GM18508 (cell line): ENCODE results near the gene CACHD1.

Experiments
- ATAC-seq: cut with Tn5 transposase; IDR thresholded peaks from one replicate; pipeline ENCODE4 v1.9.1; 2021; ENCODE audit warnings: moderate number of reproducible peaks; ENCODE audit not compliant: insufficient read depth, unreplicated experiment

Gene CACHD1

DNA sequence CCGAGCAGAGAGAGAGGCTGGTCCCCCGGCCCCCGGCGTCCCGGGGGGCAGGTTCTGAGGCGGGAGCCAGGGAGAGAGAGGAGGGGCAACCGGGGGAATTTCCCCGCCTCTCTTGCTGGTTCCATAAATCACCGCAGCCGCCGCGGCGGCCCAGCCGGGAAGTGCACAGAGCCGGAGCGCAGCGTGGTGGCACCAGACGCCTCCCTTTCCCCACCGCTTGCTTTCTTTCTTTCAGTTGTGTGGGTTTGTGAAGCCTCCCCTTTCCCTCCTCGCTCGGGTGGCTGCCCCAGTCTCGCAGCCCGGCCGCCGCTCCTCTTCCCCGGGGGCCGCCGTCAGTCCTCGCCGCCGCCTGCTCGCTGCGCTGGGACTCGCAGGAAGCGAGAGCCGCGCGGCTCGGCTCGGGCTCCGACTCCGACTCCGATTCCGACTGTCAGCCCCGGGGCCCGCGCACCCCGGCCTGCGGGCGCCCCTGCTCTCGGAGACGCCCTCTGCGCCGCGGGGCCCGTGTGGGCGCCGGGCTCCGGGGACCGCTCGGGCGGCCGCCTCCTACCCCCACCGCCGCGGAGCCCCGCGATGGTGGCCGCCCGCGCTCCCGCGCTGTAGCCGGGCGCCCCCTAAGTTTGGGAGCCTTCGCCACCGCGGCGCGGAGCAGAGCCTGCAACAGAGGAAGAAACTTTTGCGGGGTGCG lies at the start of gene CACHD1:
TSS of gene CACHD1 (plus strand) at position 153 of the 688 bp plus-strand sequence. CDS start 616 bp downstream, outside the sequence.
- ATAC-seq, result peak; percentile 48

GRCh38 chr1:64421377-64421776 lies 48.6 kb upstream of the CACHD1 start:
- no peak for ATAC-seq

- no peak for ATAC-seq
Measured at GRCh38 chr1:64423526-64423925, 46.4 kb upstream of the CACHD1 start.

DNA sequence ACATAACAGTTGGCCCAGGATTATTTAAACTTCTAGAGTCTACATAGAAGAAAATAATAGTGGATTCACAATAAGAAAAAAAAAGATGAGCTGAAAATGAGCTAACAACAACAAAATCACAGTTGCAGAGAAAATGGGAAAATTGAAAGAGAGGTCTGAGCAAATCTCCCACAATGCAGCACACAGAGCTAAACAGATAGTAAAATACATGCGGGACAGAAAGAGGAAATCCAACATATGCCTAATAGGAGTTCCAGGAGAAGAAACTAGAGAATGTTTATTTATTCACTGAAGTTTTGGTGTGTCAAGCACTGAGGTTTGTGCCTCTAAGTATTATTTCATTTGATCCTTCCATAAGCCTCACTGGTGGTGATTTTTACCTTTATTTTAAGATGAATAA lies 45.5 kb upstream of the CACHD1 start:
- ATAC-seq, result no peak

- no peak for ATAC-seq
Measured at GRCh38 chr1:64425521-64425920, 44.4 kb upstream of the CACHD1 start.

DNA sequence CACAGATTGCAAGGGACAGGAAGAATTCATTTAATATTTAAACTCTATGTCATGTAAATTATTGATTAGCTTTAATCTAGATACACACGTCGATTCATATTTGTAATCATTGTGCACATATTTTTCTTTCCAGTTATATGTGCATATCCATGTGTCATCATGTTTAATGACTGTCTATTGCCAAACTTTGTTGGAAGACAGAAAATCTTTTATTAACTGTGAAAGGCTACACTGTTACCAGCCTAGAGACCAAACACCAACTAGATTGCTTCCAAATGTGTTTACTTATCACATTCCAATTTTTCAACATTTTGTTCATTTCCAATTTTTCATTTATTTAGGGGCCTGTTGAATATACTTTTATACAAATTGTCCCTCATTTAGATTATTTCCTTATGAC lies 43.2 kb upstream of the CACHD1 start:
- no peak for ATAC-seq

DNA sequence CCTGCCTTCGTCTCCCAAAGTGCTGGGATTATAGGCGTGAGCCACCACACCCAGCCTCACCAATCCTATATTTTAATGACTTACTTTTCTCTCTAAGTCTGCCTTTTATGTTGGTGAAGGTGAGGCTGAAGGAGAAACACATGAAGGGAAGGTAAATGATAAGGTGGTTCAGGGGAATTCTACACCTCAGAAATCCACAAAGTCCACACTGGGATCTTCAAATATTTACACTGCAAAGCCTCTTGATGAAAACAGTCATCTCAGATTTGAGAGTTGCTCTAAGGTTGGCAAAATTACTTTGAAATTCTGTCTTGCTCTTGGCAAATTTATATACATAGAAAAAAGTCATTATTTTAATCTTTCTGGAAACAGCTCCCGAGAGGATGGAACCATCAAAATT lies 42.0 kb upstream of the CACHD1 start:
- no peak for ATAC-seq

GRCh38 chr1:64433308-64433707 lies 36.6 kb upstream of the CACHD1 start:
- ATAC-seq, result no peak

DNA sequence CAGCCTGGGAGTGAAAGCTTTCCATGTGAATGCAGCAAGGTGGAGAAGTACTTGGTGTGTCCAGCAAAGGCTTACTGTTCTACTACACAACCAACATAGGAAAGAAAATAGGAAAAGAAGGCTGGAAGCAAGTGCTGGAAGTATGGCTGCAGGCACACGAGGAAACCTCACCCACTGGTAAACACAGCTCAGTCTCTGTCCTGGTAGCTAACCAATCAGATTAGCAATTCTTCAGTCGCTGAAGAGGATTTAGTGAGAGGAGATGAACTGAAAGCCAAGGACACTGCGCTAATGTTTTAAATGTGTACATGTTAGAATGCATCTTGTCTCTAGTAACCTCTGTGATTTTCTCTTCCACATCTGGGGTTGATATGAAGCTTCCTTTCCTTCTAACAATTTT lies 36.2 kb upstream of the CACHD1 start:
- no peak for ATAC-seq

GRCh38 chr1:64435000-64435399 lies 34.9 kb upstream of the CACHD1 start:
- ATAC-seq, result no peak

DNA sequence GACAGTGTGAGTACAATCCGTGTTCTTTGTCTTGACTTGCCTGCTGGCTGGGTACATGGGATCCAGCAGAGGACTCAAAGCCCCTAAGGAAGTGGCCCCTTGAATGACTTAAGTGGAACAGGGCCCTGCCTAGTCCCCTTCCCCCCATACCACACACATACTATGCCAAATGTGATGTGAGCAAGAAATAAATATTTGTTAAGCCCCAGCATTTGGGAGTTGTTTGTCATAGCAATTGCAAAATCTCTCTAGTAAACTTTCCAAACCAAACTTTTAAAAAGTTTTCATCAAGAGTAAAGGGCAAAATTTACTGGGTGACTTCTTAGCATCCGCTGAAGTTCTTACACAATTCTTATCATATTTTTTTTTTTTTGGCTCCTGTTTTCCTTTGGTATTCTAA lies 32.5 kb upstream of the CACHD1 start:
- no peak for ATAC-seq

GRCh38 chr1:64440183-64440826 lies 29.6 kb upstream of the CACHD1 start:
- ATAC-seq, result no peak

GRCh38 chr1:64451440-64451839 lies 18.5 kb upstream of the CACHD1 start:
- no peak for ATAC-seq

DNA sequence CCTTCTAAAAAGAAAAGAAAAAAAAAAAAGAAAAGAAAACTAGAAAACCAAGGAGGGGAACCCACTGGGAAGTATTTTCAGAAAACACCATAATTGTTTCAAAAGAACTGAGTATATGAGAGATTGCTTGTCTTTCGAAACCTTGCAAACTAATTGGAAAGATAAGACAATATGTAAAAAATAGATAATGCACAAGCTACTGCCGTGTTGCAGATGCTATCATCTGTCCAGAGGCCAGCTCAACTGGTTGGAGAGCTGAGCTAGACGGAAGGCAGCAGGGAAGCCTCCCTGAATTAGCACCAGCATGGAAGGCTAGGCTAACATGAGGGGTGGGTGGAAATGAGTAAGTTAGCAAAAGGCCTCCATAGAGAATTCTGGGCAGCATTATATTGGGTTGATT lies 16.2 kb upstream of the CACHD1 start:
- no peak for ATAC-seq

DNA sequence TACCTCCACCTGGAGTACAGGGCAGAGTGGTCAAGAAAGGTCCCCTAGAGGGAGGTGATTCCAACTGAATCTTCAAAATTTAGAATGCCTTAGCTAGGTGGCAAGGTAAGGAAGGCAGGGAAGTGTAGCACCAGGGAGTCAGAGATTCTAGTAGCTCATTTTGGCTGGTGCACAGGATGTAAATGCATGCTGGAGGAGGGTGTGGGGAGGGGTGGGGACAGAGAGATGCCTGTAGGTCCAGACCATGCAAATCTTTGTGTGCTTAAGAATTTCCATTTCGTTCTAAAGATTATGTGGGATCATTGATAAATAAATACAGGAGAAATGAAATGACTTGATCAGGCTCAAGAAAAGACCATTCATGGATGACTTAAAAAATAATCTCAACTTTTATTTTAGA lies 11.0 kb upstream of the CACHD1 start:
- no peak for ATAC-seq

DNA sequence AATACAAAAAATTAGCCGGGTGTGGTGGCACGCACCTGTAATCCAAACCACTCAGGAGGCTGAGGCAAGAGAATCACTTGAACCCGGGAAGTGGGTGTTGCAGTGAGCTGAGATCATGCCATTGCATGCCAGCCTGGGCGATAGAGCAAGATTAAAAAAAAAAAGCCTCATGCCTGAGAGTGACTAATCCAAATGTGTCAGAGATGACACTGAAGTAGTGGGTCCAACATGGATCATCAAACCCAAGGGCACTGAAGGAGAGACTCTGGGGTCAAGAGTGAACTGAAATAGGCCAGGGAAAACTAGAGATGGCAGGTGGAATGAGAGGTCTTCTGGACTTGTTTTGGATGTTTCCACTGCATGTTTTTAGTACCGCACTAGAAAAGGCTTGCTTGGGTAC lies 10.2 kb upstream of the CACHD1 start:
- ATAC-seq, result no peak

DNA sequence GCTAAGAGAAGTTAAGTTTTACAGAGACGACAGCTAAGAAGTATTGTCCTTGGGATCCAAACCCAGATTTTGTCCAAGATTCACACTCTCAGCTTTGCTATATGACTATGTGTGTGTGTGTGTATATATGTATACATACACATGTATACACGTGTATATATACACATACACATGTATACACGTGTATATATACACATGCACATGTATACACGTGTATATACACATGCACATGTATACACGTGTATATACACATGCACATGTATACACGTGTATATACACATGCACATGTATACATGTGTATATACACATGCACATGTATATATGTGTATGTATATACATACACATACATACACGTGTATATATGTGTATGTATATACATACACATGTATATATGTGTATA lies 3.9 kb upstream of the CACHD1 start:
- no peak for ATAC-seq

GRCh38 chr1:64469116-64469976 lies 583 bp upstream of the CACHD1 start:
- ATAC-seq, result no peak

DNA sequence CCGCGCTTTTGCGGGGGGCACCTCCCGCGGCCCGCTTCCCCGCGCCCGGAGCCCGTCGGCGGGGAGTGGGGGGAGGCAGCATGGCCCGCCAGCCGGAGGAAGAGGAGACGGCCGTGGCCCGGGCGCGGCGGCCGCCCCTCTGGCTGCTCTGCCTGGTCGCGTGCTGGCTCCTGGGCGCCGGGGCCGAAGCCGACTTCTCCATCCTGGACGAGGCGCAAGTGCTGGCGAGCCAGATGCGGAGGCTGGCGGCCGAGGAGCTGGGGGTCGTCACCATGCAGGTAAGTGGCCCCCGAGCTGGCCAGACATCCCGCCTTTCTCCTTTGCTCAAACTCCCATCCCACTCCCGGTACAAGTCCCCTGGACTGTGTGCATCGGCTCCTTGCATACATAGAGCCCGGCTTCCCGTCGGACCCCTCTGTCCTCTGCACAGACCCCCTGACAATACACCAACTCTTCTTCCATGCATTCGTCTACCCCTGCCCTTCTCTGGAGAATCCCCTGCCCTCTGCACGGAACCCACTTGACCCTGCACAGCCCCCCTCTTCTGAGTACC lies 812 bp downstream of the CACHD1 start:
- no peak for ATAC-seq

- ATAC-seq, result no peak
Measured at GRCh38 chr1:64471218-64472039, 1.5 kb downstream of the CACHD1 start.
